HepG2 (cell line): ENCODE results near the gene RSPH9. TPM values are rescaled to one million over a fixed set of nuclear protein-coding genes. Genes with fewer than 3 reads are reported as not detected.
A peak's percentile ranks its signal among the peaks of the same experiment; 100 is the strongest.

Experiments used
- CREM ChIP-seq, 2 experiments: sonication (generic) in 1 of 2; formaldehyde crosslinking in 1 of 2; IDR thresholded peaks; 2 replicates each; pipeline versions ENCODE4 v1.4.0 to v1.6.1; 2016 to 2020; ENCODE audit warnings: antibody characterized with exemption in 1 of 2, mild to moderate bottlenecking in 1 of 2, missing genetic modification reagents in 1 of 2
- GATAD2A ChIP-seq: IDR thresholded peaks from 2 replicates; pipeline ENCODE4 v1.6.1; 2016
- HES4 ChIP-seq: sonication (generic); formaldehyde crosslinking; IDR thresholded peaks from 2 replicates; pipeline ENCODE4 v1.9.0; 2021; ENCODE audit warnings: mild to moderate bottlenecking, missing genetic modification reagents, borderline replicate concordance
- HOXA5 ChIP-seq: sonication (generic); formaldehyde crosslinking; IDR thresholded peaks from 2 replicates; pipeline ENCODE4 v1.4.0; 2020; ENCODE audit warnings: missing genetic modification reagents
- PRDM4 ChIP-seq: sonication (generic); formaldehyde crosslinking; IDR thresholded peaks from 2 replicates; pipeline ENCODE4 v1.9.0; 2021; ENCODE audit warnings: missing genetic modification reagents, borderline replicate concordance
- RELA ChIP-seq: sonication (generic); formaldehyde crosslinking; IDR thresholded peaks from 2 replicates; pipeline ENCODE4 v1.4.0; 2020; ENCODE audit warnings: missing genetic modification reagents
- TP53 ChIP-seq: sonication (generic); formaldehyde crosslinking; conservative IDR thresholded peaks from 2 replicates; pipeline ENCODE4 v1.4.0; 2020; ENCODE audit warnings: missing genetic modification reagents
- ZNF205 ChIP-seq: IDR thresholded peaks from 2 replicates; pipeline ENCODE4 v1.6.1; 2018; ENCODE audit warnings: missing biosample characterization, missing genetic modification reagents
- ZNF484 ChIP-seq: sonication (generic); formaldehyde crosslinking; IDR thresholded peaks from 2 replicates; pipeline ENCODE4 v1.5.1; 2020; ENCODE audit warnings: mild to moderate bottlenecking, low read depth, missing genetic modification reagents, borderline replicate concordance
- ZNF629 ChIP-seq: sonication (generic); formaldehyde crosslinking; conservative IDR thresholded peaks from 2 replicates; pipeline ENCODE4 v1.5.0; 2020; ENCODE audit warnings: missing genetic modification reagents
- ZNF710 ChIP-seq: sonication (generic); formaldehyde crosslinking; IDR thresholded peaks from 2 replicates; pipeline ENCODE4 v1.5.0; 2020; ENCODE audit warnings: mild to moderate bottlenecking, missing genetic modification reagents, borderline replicate concordance
- ZNF773 ChIP-seq: sonication (generic); formaldehyde crosslinking; IDR thresholded peaks from 2 replicates; pipeline ENCODE4 v1.4.0; 2020; ENCODE audit warnings: missing genetic modification reagents, borderline replicate concordance
- polyA plus RNA-seq, 8 experiments: library from polyadenylated mRNA; depleted of rRNA in 3 of 8; stranded (reverse) in 7 of 8; unstranded in 1 of 8; fragments of >200 nt; fragmentation: Illumina TruSeq in 4 of 8; extraction: Trizol in 4 of 8; gene quantifications; 2 replicates each; pipeline versions ENCODE4 v1.2.1 to v1.2.3, GENCODE V29; 2011 to 2016; ENCODE audit warnings: low read depth in 4 of 8, missing spikeins in 1 of 8, mixed read lengths in 1 of 8; ENCODE audit not compliant: insufficient read depth in 1 of 8
- total RNA-seq, 5 experiments: library from RNA; depleted of rRNA; stranded (reverse); fragments of >200 nt; fragmentation: Illumina TruSeq; extraction: Trizol; gene quantifications; 2 replicates each; pipeline ENCODE4 v1.2.3, GENCODE V29; 2016; ENCODE audit warnings: low read depth in 1 of 5
- TF ChIP-seq, protein P1 (sequence below): sonication (generic); formaldehyde crosslinking; IDR thresholded peaks from one replicate; pipeline ENCODE4 v1.5.1; 2020; ENCODE audit warnings: mild to moderate bottlenecking, missing genetic modification reagents; ENCODE audit errors: not compliant biosample characterization

Gene RSPH9
- total and polyA plus RNA-seq, 2 of the 13 experiments (the other 11 are each of a cell fraction or from before 2014, with no cell fraction given): 0.04 TPM; not detected in 1

GRCh38 chr6:43629104-43629504, 15.7 kb upstream of the RSPH9 start, which contains the start of gene GTPBP2 (continued):
- TF ChIP-seq HES4 (CRISPR knock-in tag): no peak
- TF ChIP-seq GATAD2A (CRISPR knock-in tag): no peak
- peak; percentile 99 for TF ChIP-seq CREM (IDR thresholded peaks at IDR 0.05)
- no peak for TF ChIP-seq CREM (CRISPR knock-in tag; IDR thresholded peaks at IDR 0.05)
- no peak for TF ChIP-seq ZNF629 (CRISPR knock-in tag)
- TF ChIP-seq ZNF484 (CRISPR knock-in tag): no peak
- TF ChIP-seq PRDM4 (CRISPR knock-in tag): peak; percentile 11; the same call in 1 of the 2 replicates
- TF ChIP-seq TP53 (CRISPR knock-in tag): no peak
- no peak for TF ChIP-seq ZNF205 (CRISPR knock-in tag)
- TF ChIP-seq ZNF710 (CRISPR knock-in tag): no peak
- TF ChIP-seq HOXA5 (CRISPR knock-in tag): no peak
- no peak for TF ChIP-seq RELA (CRISPR knock-in tag)
- TF ChIP-seq ZNF773 (CRISPR knock-in tag): no peak
- TF ChIP-seq, protein P1, sequence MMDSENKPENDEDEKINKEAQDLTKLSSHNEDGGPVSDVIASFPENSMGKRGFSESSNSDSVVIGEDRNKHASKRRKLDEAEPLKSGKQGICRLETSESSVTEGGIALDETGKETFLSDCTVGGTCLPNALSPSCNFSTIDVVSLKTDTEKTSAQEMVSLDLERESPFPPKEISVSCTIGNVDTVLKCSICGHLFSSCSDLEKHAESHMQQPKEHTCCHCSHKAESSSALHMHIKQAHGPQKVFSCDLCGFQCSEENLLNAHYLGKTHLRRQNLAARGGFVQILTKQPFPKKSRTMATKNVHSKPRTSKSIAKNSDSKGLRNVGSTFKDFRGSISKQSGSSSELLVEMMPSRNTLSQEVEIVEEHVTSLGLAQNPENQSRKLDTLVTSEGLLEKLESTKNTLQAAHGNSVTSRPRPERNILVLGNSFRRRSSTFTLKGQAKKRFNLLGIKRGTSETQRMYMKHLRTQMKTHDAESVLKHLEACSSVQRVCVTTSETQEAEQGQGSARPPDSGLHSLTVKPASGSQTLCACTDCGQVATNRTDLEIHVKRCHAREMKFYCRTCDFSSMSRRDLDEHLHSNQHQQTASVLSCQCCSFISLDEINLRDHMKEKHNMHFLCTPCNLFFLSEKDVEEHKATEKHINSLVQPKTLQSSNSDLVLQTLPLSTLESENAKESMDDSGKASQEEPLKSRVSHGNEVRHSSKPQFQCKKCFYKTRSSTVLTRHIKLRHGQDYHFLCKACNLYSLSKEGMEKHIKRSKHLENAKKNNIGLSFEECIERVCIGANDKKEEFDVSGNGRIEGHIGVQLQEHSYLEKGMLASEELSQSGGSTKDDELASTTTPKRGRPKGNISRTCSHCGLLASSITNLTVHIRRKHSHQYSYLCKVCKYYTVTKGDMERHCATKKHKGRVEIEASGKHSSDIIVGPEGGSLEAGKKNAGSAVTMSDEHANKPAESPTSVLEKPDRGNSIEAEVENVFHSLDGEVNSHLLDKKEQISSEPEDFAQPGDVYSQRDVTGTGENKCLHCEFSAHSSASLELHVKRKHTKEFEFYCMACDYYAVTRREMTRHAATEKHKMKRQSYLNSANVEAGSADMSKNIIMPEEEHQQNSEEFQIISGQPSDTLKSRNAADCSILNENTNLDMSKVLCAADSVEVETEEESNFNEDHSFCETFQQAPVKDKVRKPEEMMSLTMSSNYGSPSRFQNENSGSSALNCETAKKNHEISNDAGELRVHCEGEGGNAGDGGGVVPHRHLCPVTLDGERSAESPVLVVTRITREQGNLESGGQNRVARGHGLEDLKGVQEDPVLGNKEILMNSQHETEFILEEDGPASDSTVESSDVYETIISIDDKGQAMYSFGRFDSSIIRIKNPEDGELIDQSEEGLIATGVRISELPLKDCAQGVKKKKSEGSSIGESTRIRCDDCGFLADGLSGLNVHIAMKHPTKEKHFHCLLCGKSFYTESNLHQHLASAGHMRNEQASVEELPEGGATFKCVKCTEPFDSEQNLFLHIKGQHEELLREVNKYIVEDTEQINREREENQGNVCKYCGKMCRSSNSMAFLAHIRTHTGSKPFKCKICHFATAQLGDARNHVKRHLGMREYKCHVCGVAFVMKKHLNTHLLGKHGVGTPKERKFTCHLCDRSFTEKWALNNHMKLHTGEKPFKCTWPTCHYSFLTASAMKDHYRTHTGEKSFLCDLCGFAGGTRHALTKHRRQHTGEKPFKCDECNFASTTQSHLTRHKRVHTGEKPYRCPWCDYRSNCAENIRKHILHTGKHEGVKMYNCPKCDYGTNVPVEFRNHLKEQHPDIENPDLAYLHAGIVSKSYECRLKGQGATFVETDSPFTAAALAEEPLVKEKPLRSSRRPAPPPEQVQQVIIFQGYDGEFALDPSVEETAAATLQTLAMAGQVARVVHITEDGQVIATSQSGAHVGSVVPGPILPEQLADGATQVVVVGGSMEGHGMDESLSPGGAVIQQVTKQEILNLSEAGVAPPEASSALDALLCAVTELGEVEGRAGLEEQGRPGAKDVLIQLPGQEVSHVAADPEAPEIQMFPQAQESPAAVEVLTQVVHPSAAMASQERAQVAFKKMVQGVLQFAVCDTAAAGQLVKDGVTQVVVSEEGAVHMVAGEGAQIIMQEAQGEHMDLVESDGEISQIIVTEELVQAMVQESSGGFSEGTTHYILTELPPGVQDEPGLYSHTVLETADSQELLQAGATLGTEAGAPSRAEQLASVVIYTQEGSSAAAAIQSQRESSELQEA (CRISPR knock-in tag): no peak
